ENCODE measurements around the gene SCFD2.
A peak's percentile ranks its signal among the peaks of the same experiment; 100 is the strongest.

Gene SCFD2

GRCh38 chr4:53366301-53366716 is 448 bp upstream of the SCFD2 start:
- H3K9me2 ChIP-seq (ENCODE audit: low read depth, low read length), result no peaks in the 10 kb centered on the region; the same call in 1 of the 2 replicates
- H3F3A ChIP-seq (ENCODE audit: insufficient read depth, low read length), result no peaks in the 10 kb centered on the region
- H3K79me2 ChIP-seq (ENCODE audit: insufficient read depth, low read length), result peaks cover 43% of the 10 kb centered on the region
- H3K27me3 ChIP-seq (ENCODE audit: insufficient read depth, low read length), result no peaks in the 10 kb centered on the region
- TF ChIP-seq EZH2 (IDR thresholded peaks at IDR 0.05; ENCODE audit: borderline replicate concordance, low read length), result no peak
- no peak for TF ChIP-seq CTCF (IDR thresholded peaks at IDR 0.05; ENCODE audit: low read length)
- peak overlapping the region; percentile 81 for H3K9ac ChIP-seq (ENCODE audit: low read length)
- peak overlapping the region; percentile 80 for H3K4me3 ChIP-seq (ENCODE audit: low read depth, low read length, poor library complexity, severe bottlenecking)
- no peak overlapping the region for H3K27ac ChIP-seq (ENCODE audit: low read depth, low read length, poor library complexity, severe bottlenecking)
- no peaks in the 10 kb centered on the region for H3K9me3 ChIP-seq (ENCODE audit: low read length)
- H3K4me1 ChIP-seq (ENCODE audit: insufficient read depth, low read length, severe bottlenecking), result peaks cover 43% of the 10 kb centered on the region
- H2AFZ ChIP-seq (ENCODE audit: low read length), result peak overlapping the region; percentile 5
- no peaks in the 10 kb centered on the region for H3K36me3 ChIP-seq (ENCODE audit: insufficient read depth, low read length)
- H3K4me2 ChIP-seq (ENCODE audit: low read length), result peak overlapping the region; percentile 70
- H4K20me1 ChIP-seq (ENCODE audit: insufficient read depth, low read length), result no peaks in the 10 kb centered on the region

GRCh38 chr4:53365121-53365485 is 758 bp downstream of the SCFD2 start:
- Histone ChIP-seq H3K9ac (ENCODE audit: low read length) (peak overlapping the region; percentile 81), H2AFZ (ENCODE audit: low read length) (no peak overlapping the region), H4K20me1 (ENCODE audit: insufficient read depth, low read length) (no peaks in the 10 kb centered on the region), H3F3A (ENCODE audit: insufficient read depth, low read length) (no peaks in the 10 kb centered on the region), H3K4me3 (ENCODE audit: low read depth, low read length, poor library complexity, severe bottlenecking) (peak overlapping the region; percentile 80), H3K27ac (ENCODE audit: low read depth, low read length, poor library complexity, severe bottlenecking) (peak overlapping the region; percentile 32), H3K9me2 (ENCODE audit: low read depth, low read length) (no peaks in the 10 kb centered on the region; the same call in 1 of the 2 replicates), H3K9me3 (ENCODE audit: low read length) (no peaks in the 10 kb centered on the region), H3K4me2 (ENCODE audit: low read length) (peak overlapping the region; percentile 70), H3K36me3 (ENCODE audit: insufficient read depth, low read length) (peaks cover 2% of the 10 kb centered on the region; the same call in 1 of the 2 replicates), H3K79me2 (ENCODE audit: insufficient read depth, low read length) (peaks cover 55% of the 10 kb centered on the region), H3K4me1 (ENCODE audit: insufficient read depth, low read length, severe bottlenecking) (peaks cover 51% of the 10 kb centered on the region), H3K27me3 (ENCODE audit: insufficient read depth, low read length) (no peaks in the 10 kb centered on the region)
- no peak for TF ChIP-seq CTCF (IDR thresholded peaks at IDR 0.05; ENCODE audit: low read length)
- TF ChIP-seq EZH2 (IDR thresholded peaks at IDR 0.05; ENCODE audit: borderline replicate concordance, low read length), result no peak

- Histone ChIP-seq H2AFZ (ENCODE audit: low read length) (no peak overlapping the region), H3K4me3 (ENCODE audit: low read depth, low read length, poor library complexity, severe bottlenecking) (peak overlapping the region; percentile 80), H3K4me1 (ENCODE audit: insufficient read depth, low read length, severe bottlenecking) (peaks cover 55% of the 10 kb centered on the region), H4K20me1 (ENCODE audit: insufficient read depth, low read length) (no peaks in the 10 kb centered on the region), H3K9me3 (ENCODE audit: low read length) (no peaks in the 10 kb centered on the region), H3K9ac (ENCODE audit: low read length) (peak overlapping the region; percentile 81), H3K4me2 (ENCODE audit: low read length) (peak overlapping the region; percentile 70), H3K9me2 (ENCODE audit: low read depth, low read length) (no peaks in the 10 kb centered on the region; the same call in 1 of the 2 replicates), H3K27me3 (ENCODE audit: insufficient read depth, low read length) (no peaks in the 10 kb centered on the region), H3K36me3 (ENCODE audit: insufficient read depth, low read length) (peaks cover 7% of the 10 kb centered on the region; the same call in 1 of the 2 replicates), H3K79me2 (ENCODE audit: insufficient read depth, low read length) (peaks cover 59% of the 10 kb centered on the region), H3K27ac (ENCODE audit: low read depth, low read length, poor library complexity, severe bottlenecking) (no peak overlapping the region), H3F3A (ENCODE audit: insufficient read depth, low read length) (no peaks in the 10 kb centered on the region)
- TF ChIP-seq EZH2 (IDR thresholded peaks at IDR 0.05; ENCODE audit: borderline replicate concordance, low read length) (no peak), CTCF (IDR thresholded peaks at IDR 0.05; ENCODE audit: low read length) (no peak)
These were observed 1.2 kb downstream of the SCFD2 start for GRCh38 chr4:53364624-53365023.
